ENCODE measurements around the gene ARMH3.
"Not testable (repeated sequence)": the region's sequence is repeated elsewhere in the genome, so short reads cannot be mapped to it uniquely, and the experiment has no call there.

Gene ARMH3

DNA sequence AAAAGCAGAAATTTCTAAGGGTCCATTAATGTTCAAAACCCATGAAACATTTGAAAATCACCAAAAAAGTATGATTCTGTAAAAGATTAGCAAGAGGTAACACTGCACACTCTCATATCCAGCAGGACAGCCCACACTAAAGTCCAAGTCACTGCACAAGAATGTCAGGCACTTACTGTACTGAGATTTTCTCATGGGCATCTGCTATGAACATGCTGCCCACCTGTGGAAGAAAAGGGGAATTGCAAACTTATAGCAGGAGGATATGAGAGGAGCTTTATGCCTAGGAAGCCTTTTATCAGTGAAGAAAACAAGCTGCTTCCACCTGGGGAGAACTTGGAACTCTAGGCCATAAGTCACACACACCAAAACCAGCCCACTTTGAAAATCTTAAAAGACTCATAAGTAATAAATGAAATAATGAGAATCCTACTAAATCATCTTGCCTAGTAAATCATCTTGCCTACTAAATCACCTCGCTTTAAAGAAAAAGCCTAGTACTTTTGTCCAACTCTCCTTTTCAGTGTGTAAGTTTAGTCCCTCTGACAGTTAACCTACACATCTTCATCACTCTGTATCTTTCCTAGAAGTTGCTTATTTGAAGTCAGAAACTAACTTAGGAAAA lies 46.1 kb downstream of the ARMH3 start:
- Histone ChIP-seq H3K36me3 (ENCODE audit: control insufficient read depth, insufficient read depth, low read length) (peaks cover 39% of the 10 kb centered on the region), H3K4me1 (ENCODE audit: control insufficient read depth, insufficient read depth, low read length, poor library complexity, severe bottlenecking) (peaks cover 7% of the 10 kb centered on the region), H3K4me3 (ENCODE audit: extremely low read depth, insufficient read depth, low read length, poor library complexity, severe bottlenecking) (no peak overlapping the region), H3K9me3 (ENCODE audit: control insufficient read depth, low read length) (no peaks in the 10 kb centered on the region), H3K27ac (ENCODE audit: low read depth, low read length, severe bottlenecking) (peak overlapping the region; percentile 58)
- 100% methylated on average over 1 of the region's 1 CpG; no CpG with 5 or more reads in 1 of the 2 experiments for WGBS, 2 experiments (ENCODE audit: insufficient coverage in 2 of 2)

DNA sequence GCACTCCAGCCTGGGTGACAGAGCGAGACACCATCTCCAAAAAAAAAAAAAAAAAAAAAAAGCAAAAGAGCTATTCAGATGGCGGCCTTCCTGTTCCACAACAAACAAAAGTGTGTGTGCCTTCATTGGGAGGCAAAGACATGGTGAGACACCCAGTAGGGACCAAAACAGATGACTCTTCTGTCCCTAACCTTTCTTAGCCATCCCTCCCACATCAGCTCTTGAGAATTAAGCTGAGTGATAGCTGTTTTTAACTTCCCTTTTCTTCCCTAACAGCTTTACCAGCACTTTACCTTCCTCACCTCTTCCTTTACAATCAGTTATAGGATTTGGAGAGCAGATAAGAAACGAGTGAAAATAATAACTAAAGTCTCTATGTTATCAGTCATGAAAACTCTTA lies 48.2 kb downstream of the ARMH3 start:
- Histone ChIP-seq H3K36me3 (ENCODE audit: control insufficient read depth, insufficient read depth, low read length) (peaks cover 43% of the 10 kb centered on the region), H3K9me3 (ENCODE audit: control insufficient read depth, low read length) (no peaks in the 10 kb centered on the region), H3K27ac (ENCODE audit: low read depth, low read length, severe bottlenecking) (no peak overlapping the region), H3K4me3 (ENCODE audit: extremely low read depth, insufficient read depth, low read length, poor library complexity, severe bottlenecking) (no peak overlapping the region), H3K4me1 (ENCODE audit: control insufficient read depth, insufficient read depth, low read length, poor library complexity, severe bottlenecking) (peaks cover 7% of the 10 kb centered on the region)
- no CpG with 5 or more reads among the region's 3 CpGs for WGBS, 2 experiments (ENCODE audit: insufficient coverage in 2 of 2)

DNA sequence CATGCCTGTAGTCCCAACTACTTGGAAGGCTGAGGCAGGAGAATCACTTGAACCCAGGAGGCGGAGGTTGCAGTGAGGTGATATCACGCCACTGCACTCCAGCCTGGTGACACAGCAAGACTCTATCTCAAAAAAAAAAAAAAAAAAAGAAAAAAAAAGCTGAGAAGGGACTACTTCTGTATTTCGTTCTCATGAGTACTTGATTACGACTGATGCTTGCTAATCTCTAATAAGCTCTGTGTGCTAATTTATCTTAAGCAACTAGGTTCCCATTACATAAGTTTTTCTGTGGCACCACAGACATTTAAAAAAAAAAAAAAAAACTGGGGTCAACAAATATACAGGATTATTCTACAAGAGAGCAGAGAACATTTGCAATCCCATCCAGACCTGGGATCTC lies 48.9 kb downstream of the ARMH3 start:
- H3K4me3 ChIP-seq (ENCODE audit: extremely low read depth, insufficient read depth, low read length, poor library complexity, severe bottlenecking); H3K9me3 ChIP-seq (ENCODE audit: control insufficient read depth, low read length); H3K27ac ChIP-seq (ENCODE audit: low read depth, low read length, severe bottlenecking); H3K4me1 ChIP-seq (ENCODE audit: control insufficient read depth, insufficient read depth, low read length, poor library complexity, severe bottlenecking): not testable (repeated sequence)
- 60% methylated on average over 1 of the region's 4 CpGs; no CpG with 5 or more reads in 1 of the 2 experiments for WGBS, 2 experiments (ENCODE audit: insufficient coverage in 2 of 2)
- peaks cover 43% of the 10 kb centered on the region for H3K36me3 ChIP-seq (ENCODE audit: control insufficient read depth, insufficient read depth, low read length)

DNA sequence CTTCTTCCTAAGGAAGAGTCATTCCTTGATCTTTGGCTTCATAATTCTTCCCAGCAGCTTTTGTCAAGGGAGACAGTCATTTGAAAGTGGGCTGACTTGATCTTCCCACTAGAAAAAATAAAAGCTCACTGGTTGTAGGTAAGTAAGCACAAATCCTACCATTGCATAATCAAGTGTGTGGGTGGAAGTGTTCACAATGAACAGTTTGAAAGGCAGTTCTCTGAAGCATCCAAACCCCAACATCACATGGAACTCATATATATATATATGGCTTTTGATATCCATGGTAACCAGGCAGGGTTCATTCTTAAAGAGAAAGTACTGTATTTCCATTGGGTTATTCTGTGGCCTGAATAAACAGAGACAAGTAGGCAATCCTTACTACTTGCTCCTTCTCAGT lies 51.6 kb downstream of the ARMH3 start:
- no peaks in the 10 kb centered on the region for H3K9me3 ChIP-seq (ENCODE audit: control insufficient read depth, low read length)

DNA sequence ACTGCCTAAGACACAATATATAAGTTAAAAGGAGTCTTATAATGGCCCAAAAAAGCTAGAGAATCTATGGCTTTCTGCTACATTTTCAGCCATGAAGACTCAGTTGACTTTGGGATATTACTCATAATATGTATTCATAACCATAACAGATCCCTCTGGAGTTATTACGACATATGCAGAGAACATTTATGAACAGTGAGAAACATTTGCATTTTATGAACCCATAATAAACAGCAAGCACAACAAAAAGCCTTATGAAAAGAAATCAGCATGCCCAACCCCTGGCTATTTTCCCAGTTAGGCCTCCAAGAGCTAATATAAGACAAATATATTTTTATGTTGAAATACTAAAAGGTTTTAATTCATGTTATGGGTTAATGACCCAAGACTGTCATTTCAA lies 52.4 kb downstream of the ARMH3 start:
- no peaks in the 10 kb centered on the region for H3K9me3 ChIP-seq (ENCODE audit: control insufficient read depth, low read length)
- no peaks in the 10 kb centered on the region for H3K4me1 ChIP-seq (ENCODE audit: control insufficient read depth, insufficient read depth, low read length, poor library complexity, severe bottlenecking)
- no peak overlapping the region for H3K4me3 ChIP-seq (ENCODE audit: extremely low read depth, insufficient read depth, low read length, poor library complexity, severe bottlenecking)
- WGBS, 2 experiments (ENCODE audit: insufficient coverage in 2 of 2) = no CpG with 5 or more reads among the region's 1 CpG
- peaks cover 46% of the 10 kb centered on the region for H3K36me3 ChIP-seq (ENCODE audit: control insufficient read depth, insufficient read depth, low read length)
- no peak overlapping the region for H3K27ac ChIP-seq (ENCODE audit: low read depth, low read length, severe bottlenecking)

More for the DNA sequence above, 51.6 kb downstream of the ARMH3 start:
- Histone ChIP-seq H3K4me3 (ENCODE audit: extremely low read depth, insufficient read depth, low read length, poor library complexity, severe bottlenecking) (no peak overlapping the region), H3K36me3 (ENCODE audit: control insufficient read depth, insufficient read depth, low read length) (peaks cover 53% of the 10 kb centered on the region), H3K27ac (ENCODE audit: low read depth, low read length, severe bottlenecking) (no peak overlapping the region), H3K4me1 (ENCODE audit: control insufficient read depth, insufficient read depth, low read length, poor library complexity, severe bottlenecking) (peaks cover 3% of the 10 kb centered on the region)

DNA sequence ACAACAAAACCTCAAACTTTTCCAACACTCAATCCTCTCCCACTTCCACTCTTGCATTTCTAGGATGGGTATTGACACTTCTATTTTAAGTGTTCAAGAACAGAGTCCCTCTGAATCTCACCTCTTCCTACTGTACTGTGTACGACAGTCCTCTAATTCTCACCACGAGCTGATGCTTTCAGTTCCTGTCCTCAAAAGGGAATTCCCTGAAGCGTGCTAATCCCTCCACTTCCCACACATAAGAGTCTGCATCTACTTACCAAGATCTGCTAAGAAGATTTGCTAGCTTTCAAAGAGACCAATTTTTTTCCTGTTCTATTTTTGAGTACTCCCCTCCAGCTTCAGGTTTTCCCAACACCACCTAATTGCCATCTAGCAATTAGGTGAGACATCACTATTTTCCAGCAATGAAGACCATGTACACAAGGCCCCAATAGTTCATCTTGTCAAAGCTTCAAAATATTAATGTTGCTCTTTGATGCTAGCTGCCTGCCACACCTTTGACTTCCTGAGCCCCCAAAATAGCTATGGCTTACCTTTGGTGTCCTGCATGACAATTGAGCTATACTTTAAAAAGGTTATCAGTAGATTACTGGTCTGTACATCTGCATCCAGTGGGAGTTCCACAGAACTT lies 54.4 kb downstream of the ARMH3 start:
- 88 to 100% methylated on average over 3 of the region's 3 CpGs for WGBS, 2 experiments (ENCODE audit: insufficient coverage in 2 of 2)
- Histone ChIP-seq H3K27ac (ENCODE audit: low read depth, low read length, severe bottlenecking) (no peak overlapping the region), H3K36me3 (ENCODE audit: control insufficient read depth, insufficient read depth, low read length) (peaks cover 39% of the 10 kb centered on the region), H3K9me3 (ENCODE audit: control insufficient read depth, low read length) (no peaks in the 10 kb centered on the region), H3K4me1 (ENCODE audit: control insufficient read depth, insufficient read depth, low read length, poor library complexity, severe bottlenecking) (no peaks in the 10 kb centered on the region), H3K4me3 (ENCODE audit: extremely low read depth, insufficient read depth, low read length, poor library complexity, severe bottlenecking) (no peak overlapping the region)

DNA sequence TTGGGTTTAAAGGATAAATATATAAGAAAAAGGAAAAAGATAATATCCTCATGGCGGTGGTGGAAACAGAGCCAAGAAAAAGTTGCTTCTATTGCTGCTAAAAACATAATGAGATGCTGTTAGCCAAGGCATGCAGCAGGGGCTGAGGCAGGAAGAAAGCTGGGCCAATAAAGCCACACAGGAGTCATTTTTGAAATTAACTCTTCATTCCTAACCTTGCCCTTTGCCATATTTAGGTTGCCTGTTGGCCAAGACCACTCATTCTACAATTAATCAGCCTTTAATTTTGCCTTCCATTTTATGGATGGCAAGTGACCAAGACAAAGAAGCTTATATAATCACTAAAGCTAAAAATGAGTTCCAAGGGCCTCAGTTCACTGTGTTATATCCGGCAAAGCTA lies 58.2 kb downstream of the ARMH3 start:
- Histone ChIP-seq H3K27ac (ENCODE audit: low read depth, low read length, severe bottlenecking) (no peak overlapping the region), H3K9me3 (ENCODE audit: control insufficient read depth, low read length) (no peaks in the 10 kb centered on the region), H3K4me3 (ENCODE audit: extremely low read depth, insufficient read depth, low read length, poor library complexity, severe bottlenecking) (no peak overlapping the region), H3K36me3 (ENCODE audit: control insufficient read depth, insufficient read depth, low read length) (peaks cover 38% of the 10 kb centered on the region), H3K4me1 (ENCODE audit: control insufficient read depth, insufficient read depth, low read length, poor library complexity, severe bottlenecking) (peaks cover 10% of the 10 kb centered on the region)
- 100% methylated on average over 2 of the region's 2 CpGs for WGBS, 2 experiments (ENCODE audit: insufficient coverage in 2 of 2)

DNA sequence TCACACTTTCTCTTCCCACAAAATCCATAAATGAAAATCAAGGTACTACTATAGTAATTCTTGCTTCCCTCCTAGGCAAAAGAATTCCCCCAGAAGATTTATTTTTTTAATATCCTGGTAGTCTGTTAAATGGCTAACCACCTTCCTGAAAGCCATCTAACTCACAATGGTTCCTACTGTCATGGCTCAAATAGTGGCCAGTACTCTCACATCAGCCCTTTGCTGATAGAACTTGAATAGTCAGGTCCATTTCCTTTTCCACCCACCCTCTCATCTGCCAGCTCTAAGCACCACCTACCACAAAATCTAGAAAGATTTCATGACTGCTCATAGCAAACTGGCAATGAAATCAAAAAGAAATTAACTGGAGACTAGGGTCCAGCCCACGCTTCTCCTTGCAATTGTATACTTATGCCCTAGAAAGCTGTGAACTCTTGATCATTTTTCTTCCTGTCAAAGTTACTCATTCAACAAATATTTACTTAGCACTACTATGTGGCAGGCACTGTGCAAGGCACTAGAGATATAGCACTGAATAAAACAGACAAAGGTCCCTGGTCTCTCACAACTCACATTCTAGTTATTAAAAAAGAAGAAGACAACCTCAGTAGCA lies 60.4 kb downstream of the ARMH3 start:
- Histone ChIP-seq H3K27ac (ENCODE audit: low read depth, low read length, severe bottlenecking) (no peak overlapping the region), H3K9me3 (ENCODE audit: control insufficient read depth, low read length) (no peaks in the 10 kb centered on the region), H3K4me1 (ENCODE audit: control insufficient read depth, insufficient read depth, low read length, poor library complexity, severe bottlenecking) (peaks cover 10% of the 10 kb centered on the region), H3K4me3 (ENCODE audit: extremely low read depth, insufficient read depth, low read length, poor library complexity, severe bottlenecking) (no peak overlapping the region), H3K36me3 (ENCODE audit: control insufficient read depth, insufficient read depth, low read length) (peaks cover 46% of the 10 kb centered on the region)
- WGBS, 2 experiments (ENCODE audit: insufficient coverage in 2 of 2) = 91 to 92% methylated on average over 1 of the region's 1 CpG

DNA sequence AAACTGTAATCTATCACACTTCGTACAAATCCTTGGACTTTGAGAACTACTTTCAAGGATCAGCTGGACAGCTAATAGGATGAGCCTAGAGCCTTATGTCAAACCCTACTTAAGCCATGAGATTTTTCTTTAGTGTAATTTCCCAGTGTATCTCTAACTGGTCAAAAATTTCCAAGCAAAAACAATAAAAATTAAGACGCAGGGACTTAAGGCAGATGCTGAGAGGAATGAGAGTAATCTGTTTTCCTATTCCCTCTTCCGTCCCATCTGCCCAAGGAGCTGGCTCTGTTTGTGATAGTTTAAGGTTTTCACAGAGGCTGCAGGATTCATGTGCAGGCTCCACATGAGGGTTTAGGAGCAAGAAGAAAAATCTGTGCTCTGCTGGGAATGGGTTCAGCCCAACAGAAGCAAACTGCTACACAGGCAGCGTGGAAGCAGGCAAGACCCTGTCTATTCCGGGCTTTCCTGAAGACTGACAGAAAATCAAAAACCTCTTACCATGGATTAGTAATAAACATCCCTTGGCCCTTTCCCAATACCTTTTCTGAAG lies 62.2 kb downstream of the ARMH3 start:
- Histone ChIP-seq H3K27ac (ENCODE audit: low read depth, low read length, severe bottlenecking) (no peak overlapping the region), H3K9me3 (ENCODE audit: control insufficient read depth, low read length) (no peaks in the 10 kb centered on the region), H3K36me3 (ENCODE audit: control insufficient read depth, insufficient read depth, low read length) (peaks cover 57% of the 10 kb centered on the region), H3K4me3 (ENCODE audit: extremely low read depth, insufficient read depth, low read length, poor library complexity, severe bottlenecking) (no peak overlapping the region), H3K4me1 (ENCODE audit: control insufficient read depth, insufficient read depth, low read length, poor library complexity, severe bottlenecking) (peaks cover 10% of the 10 kb centered on the region)
- 100% methylated on average over 1 to 2 of the region's 5 CpGs for WGBS, 2 experiments (ENCODE audit: insufficient coverage in 2 of 2)

DNA sequence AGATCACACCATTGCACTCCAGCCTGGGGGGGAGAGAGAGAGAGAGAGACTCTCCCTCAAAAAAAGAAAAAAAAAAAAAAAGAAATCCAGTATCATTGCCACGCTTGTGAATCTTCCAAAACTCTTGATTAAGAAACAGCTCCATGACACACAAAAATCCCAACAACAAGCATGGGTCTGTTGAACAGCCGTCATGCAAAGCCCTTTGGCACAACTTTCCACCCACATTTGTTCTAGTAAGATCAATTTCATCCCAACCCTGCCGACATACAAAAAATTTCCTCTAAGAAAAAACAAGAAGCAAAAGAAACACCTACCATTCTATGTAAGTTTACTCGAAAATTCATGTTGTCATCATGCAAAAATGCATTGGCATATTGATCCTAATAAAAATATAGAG lies 62.8 kb downstream of the ARMH3 start:
- peaks cover 60% of the 10 kb centered on the region for H3K36me3 ChIP-seq (ENCODE audit: control insufficient read depth, insufficient read depth, low read length)
- 87 to 90% methylated on average over 2 to 3 of the region's 4 CpGs for WGBS, 2 experiments (ENCODE audit: insufficient coverage in 2 of 2)
- H3K27ac ChIP-seq (ENCODE audit: low read depth, low read length, severe bottlenecking) = no peak overlapping the region
- no peak overlapping the region for H3K4me3 ChIP-seq (ENCODE audit: extremely low read depth, insufficient read depth, low read length, poor library complexity, severe bottlenecking)
- H3K9me3 ChIP-seq (ENCODE audit: control insufficient read depth, low read length) = no peaks in the 10 kb centered on the region
- H3K4me1 ChIP-seq (ENCODE audit: control insufficient read depth, insufficient read depth, low read length, poor library complexity, severe bottlenecking) = peaks cover 10% of the 10 kb centered on the region

DNA sequence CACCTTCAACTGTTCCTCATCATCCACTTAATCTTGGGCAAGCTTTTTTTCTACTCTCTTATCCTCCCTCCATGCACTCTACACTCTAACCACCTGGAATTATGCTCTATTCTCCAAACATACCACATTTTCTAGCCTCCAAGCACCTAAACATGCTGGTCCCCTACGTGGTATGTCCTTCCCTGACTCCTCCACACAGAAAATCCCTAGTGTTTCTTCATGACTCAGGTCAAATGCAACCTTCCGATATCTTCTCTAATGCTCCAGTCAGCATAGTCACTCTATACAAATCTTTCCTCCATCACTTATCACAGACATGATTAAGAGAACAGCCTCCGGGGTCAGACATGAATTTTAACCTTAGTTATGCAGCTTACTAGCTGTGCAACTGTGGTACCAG lies 68.8 kb downstream of the ARMH3 start:
- H3K4me3 ChIP-seq (ENCODE audit: extremely low read depth, insufficient read depth, low read length, poor library complexity, severe bottlenecking) = no peak overlapping the region
- no peak overlapping the region for H3K27ac ChIP-seq (ENCODE audit: low read depth, low read length, severe bottlenecking)
- WGBS, 2 experiments (ENCODE audit: insufficient coverage in 2 of 2) = 97 to 100% methylated on average over 3 of the region's 3 CpGs
- no peaks in the 10 kb centered on the region for H3K4me1 ChIP-seq (ENCODE audit: control insufficient read depth, insufficient read depth, low read length, poor library complexity, severe bottlenecking)
- H3K36me3 ChIP-seq (ENCODE audit: control insufficient read depth, insufficient read depth, low read length) = peaks cover 69% of the 10 kb centered on the region
- no peaks in the 10 kb centered on the region for H3K9me3 ChIP-seq (ENCODE audit: control insufficient read depth, low read length)

All from mesodermal cell (in vitro differentiated cells).